Measurements from ENCODE around the gene AKAP8L. TPM values are rescaled to one million over a fixed set of nuclear protein-coding genes. Genes with fewer than 3 reads are reported as not detected.

AKAP8L gene
- total and polyA plus RNA-seq, 9 of the 15 experiments (the other 6 are each of a cell fraction or from before 2014, with no cell fraction given), result 2.4 to 116 (median 70.7) TPM

- TF ChIP-seq RB1 (IDR thresholded peaks at IDR 0.05; ENCODE audit: low read depth) (peak; percentile 100), CEBPB (tag; IDR thresholded peaks at IDR 0.05) (no peak), ZNF639 (CRISPR knock-in tag; conservative IDR thresholded peaks at IDR 0.05 in 1 of 2, IDR thresholded peaks at IDR 0.05 in 1 of 2) (peak in 1 of 2 experiments; percentile 91; a peak in 2 of 4 replicates), CC2D1A (IDR thresholded peaks at IDR 0.05) (no peak), SIN3B (IDR thresholded peaks at IDR 0.05; ENCODE audit: low read depth) (peak; percentile 81), ZNF644 (tag; IDR thresholded peaks at IDR 0.05; ENCODE audit: low read depth) (no peak), FUS (optimal IDR thresholded peaks at IDR 0.05; ENCODE audit: low read depth, low read length) (peak; percentile 55), CTBP1 (IDR thresholded peaks at IDR 0.05; ENCODE audit: borderline replicate concordance) (peak; percentile 90), ZNF766 (CRISPR knock-in tag; conservative IDR thresholded peaks at IDR 0.05) (0 out of 2 replicates have a peak, but pooled peaks have one; percentile 42), ZNF407 (IDR thresholded peaks at IDR 0.05; ENCODE audit: low read depth) (no peak), GABPB1 (CRISPR knock-in tag; IDR thresholded peaks at IDR 0.05) (peak; percentile 65; the same call in 1 of the 2 replicates), PTBP1 (IDR thresholded peaks at IDR 0.05; ENCODE audit: low read depth, low read length) (no peak), TEAD1 (CRISPR knock-in tag; IDR thresholded peaks at IDR 0.05) (peak in 1 of 2 experiments; percentile 57; a peak in 1 of 4 replicates), MYC (IDR thresholded peaks at IDR 0.05; ENCODE audit: low read depth, low read length) (peak; percentile 98), MYC (CRISPR knock-in tag; IDR thresholded peaks at IDR 0.05; ENCODE audit: borderline replicate concordance, low read depth) (no peak), KLF13 (tag; IDR thresholded peaks at IDR 0.05; ENCODE audit: borderline replicate concordance, low read depth) (peak; percentile 71; the same call in 1 of the 2 replicates), TRIM28 (IDR thresholded peaks at IDR 0.05) (no peak), CCNT2 (IDR thresholded peaks at IDR 0.05; ENCODE audit: borderline replicate concordance, extremely low read depth, insufficient read length, low read depth, low read length) (peak; percentile 86)
Observed at GRCh38 chr19:15432629-15433518, 14.1 kb upstream of the AKAP8L start (continued).
